Measurements from ENCODE around the gene RGS4. TPM values are rescaled to one million over a fixed set of nuclear protein-coding genes. Genes with fewer than 3 reads are reported as not detected.

The RGS4 gene
- total and polyA plus RNA-seq, 10 donors: 0.38 to 3.8 (median 1.6) TPM

GRCh38 chr1:163094589-163094988, 25.4 kb downstream of the RGS4 start:
- intact Hi-C loops (cut with DNase I; ENCODE audit: low total_unique reads): no loop called here
- no peaks in the 10 kb centered on the region for H3K36me3 ChIP-seq
- H3K4me1 ChIP-seq: no peaks in the 10 kb centered on the region
- TF ChIP-seq POLR2A (IDR thresholded peaks at IDR 0.05) (no peak), POLR2AphosphoS5 (IDR thresholded peaks at IDR 0.05) (no peak)
- TF ChIP-seq, protein P1, sequence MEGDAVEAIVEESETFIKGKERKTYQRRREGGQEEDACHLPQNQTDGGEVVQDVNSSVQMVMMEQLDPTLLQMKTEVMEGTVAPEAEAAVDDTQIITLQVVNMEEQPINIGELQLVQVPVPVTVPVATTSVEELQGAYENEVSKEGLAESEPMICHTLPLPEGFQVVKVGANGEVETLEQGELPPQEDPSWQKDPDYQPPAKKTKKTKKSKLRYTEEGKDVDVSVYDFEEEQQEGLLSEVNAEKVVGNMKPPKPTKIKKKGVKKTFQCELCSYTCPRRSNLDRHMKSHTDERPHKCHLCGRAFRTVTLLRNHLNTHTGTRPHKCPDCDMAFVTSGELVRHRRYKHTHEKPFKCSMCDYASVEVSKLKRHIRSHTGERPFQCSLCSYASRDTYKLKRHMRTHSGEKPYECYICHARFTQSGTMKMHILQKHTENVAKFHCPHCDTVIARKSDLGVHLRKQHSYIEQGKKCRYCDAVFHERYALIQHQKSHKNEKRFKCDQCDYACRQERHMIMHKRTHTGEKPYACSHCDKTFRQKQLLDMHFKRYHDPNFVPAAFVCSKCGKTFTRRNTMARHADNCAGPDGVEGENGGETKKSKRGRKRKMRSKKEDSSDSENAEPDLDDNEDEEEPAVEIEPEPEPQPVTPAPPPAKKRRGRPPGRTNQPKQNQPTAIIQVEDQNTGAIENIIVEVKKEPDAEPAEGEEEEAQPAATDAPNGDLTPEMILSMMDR (IDR thresholded peaks at IDR 0.05 in 8 of 11, conservative IDR thresholded peaks at IDR 0.05 in 3 of 11): no peak
- peaks cover 0 to 9% (median 0%) of the 10 kb centered on the region in 7 donors for H3K27me3 ChIP-seq (replicated peaks in 1 of 7)
- H3K4me3 ChIP-seq: no peak overlapping the region
- no peak overlapping the region for H3K27ac ChIP-seq
- no peaks in the 10 kb centered on the region for H3K9me3 ChIP-seq
- 48 to 65% (median 59%) methylated on average over 2 of the region's 2 CpGs for WGBS, 5 donors
- no peak for DNase-seq

- TF ChIP-seq, protein P1 (IDR thresholded peaks at IDR 0.05 in 8 of 11, conservative IDR thresholded peaks at IDR 0.05 in 3 of 11): no peak
- TF ChIP-seq POLR2A (IDR thresholded peaks at IDR 0.05): no peak
- no peak for TF ChIP-seq POLR2AphosphoS5 (IDR thresholded peaks at IDR 0.05)
- WGBS, 5 donors: 75 to 91% (median 84%) methylated on average over 1 of the region's 1 CpG
- H3K27me3 ChIP-seq (replicated peaks in 1 of 7): peaks cover 0 to 9% (median 0%) of the 10 kb centered on the region in 7 donors
- no peak overlapping the region for H3K4me3 ChIP-seq
- no peak for DNase-seq
- H3K36me3 ChIP-seq: no peaks in the 10 kb centered on the region
- intact Hi-C loops (cut with DNase I; ENCODE audit: low total_unique reads): no loop called here
- H3K4me1 ChIP-seq: no peaks in the 10 kb centered on the region
- H3K9me3 ChIP-seq: no peaks in the 10 kb centered on the region
- H3K27ac ChIP-seq: no peak overlapping the region
Measured at GRCh38 chr1:163095213-163095612, 26.1 kb downstream of the RGS4 start.

GRCh38 chr1:163102590-163102989, 33.4 kb downstream of the RGS4 start:
- no peak overlapping the region for H3K4me3 ChIP-seq
- H3K4me1 ChIP-seq: no peaks in the 10 kb centered on the region
- no peak for DNase-seq
- TF ChIP-seq, protein P1 (IDR thresholded peaks at IDR 0.05 in 8 of 11, conservative IDR thresholded peaks at IDR 0.05 in 3 of 11): no peak
- TF ChIP-seq POLR2A (IDR thresholded peaks at IDR 0.05) (no peak), POLR2AphosphoS5 (IDR thresholded peaks at IDR 0.05) (no peak)
- no peaks in the 10 kb centered on the region for H3K27me3 ChIP-seq (replicated peaks in 1 of 7)
- no peaks in the 10 kb centered on the region for H3K9me3 ChIP-seq
- WGBS, 5 donors: 67 to 88% (median 79%) methylated on average over 1 of the region's 1 CpG
- H3K36me3 ChIP-seq: no peaks in the 10 kb centered on the region
- intact Hi-C loops (cut with DNase I; ENCODE audit: low total_unique reads): no loop called here
- no peak overlapping the region for H3K27ac ChIP-seq

GRCh38 chr1:163104385-163105099, 35.4 kb downstream of the RGS4 start:
- Histone ChIP-seq H3K4me3 (no peak overlapping the region), H3K27me3 (replicated peaks in 1 of 7) (no peaks in the 10 kb centered on the region), H3K36me3 (no peaks in the 10 kb centered on the region), H3K27ac (no peak overlapping the region), H3K9me3 (peaks cover 0 to 6% (median 0%) of the 10 kb centered on the region in 8 donors), H3K4me1 (no peaks in the 10 kb centered on the region)
- intact Hi-C loops (cut with DNase I; ENCODE audit: low total_unique reads): no loop called here
- 64 to 75% (median 68%) methylated on average over 4 of the region's 4 CpGs for WGBS, 5 donors
- TF ChIP-seq, protein P1 (IDR thresholded peaks at IDR 0.05 in 8 of 11, conservative IDR thresholded peaks at IDR 0.05 in 3 of 11): no peak
- TF ChIP-seq POLR2AphosphoS5 (IDR thresholded peaks at IDR 0.05): no peak
- TF ChIP-seq POLR2A (IDR thresholded peaks at IDR 0.05): no peak
- DNase-seq: no peak
